ENCODE results near the gene MMRN1.

Gene MMRN1

DNA sequence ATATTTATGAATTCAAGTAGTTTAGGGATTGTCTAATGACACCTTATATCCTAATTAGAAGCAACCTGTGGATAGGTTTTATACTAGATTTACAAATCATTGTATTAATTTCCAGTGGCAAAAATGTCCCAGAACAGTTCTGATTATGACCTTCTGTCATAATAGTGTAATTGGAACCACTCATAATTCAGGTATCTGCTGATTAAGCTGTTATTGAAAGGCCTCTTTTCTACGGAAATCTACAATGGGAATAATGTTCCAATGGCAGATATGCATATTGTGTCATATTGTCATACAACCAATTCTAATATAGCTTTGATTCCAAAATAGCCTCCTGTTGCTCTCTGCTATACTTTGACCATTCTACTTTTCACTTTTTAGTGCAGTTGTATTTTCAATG is 19.0 kb downstream of the MMRN1 start:
- no peak for DNase-seq (ENCODE audit: low read depth in 2 of 2)

DNA sequence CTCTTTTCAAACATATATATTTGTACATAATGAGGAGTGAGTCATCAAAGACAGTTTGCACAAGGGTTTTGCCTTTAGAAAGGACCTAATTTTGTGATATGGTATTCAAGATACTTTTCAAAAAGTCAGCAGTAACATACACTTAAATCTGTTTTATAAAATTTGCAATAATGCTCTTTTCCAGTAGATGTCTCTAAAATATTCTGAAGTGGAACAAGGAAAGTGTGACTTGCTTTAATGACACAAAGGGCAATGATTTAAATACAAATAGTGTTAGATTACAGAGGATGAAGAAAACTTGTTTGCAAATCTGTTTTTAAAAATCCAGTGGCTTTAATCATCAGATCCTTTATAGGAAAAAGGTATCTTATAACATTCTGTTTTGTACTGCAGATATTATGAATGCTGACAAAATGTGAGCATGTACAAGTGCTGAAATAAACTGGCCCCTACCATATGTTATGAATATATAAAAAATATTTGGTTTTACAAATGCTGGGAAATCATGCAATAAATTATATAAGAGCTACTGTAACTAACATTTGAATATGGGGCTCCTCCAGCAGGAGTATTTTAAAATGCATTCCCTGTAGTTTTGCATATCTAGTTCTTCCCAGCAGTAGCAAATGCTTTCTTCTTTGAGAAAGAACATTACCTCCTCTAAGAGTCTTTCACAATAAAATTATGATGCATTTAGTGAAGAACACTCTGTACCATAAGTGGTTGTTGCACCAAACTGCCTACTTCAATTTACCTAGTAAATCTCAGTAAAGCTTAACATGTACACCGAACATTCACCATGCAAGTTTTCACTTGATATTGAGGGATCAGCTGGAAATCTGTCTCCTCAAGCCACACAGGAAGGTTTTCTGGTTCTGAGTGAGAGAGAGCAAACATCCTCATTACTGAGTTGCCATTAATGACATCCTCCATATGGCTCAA is 20.2 kb downstream of the MMRN1 start:
- DNase-seq (ENCODE audit: low read depth in 2 of 2): no peak

DNA sequence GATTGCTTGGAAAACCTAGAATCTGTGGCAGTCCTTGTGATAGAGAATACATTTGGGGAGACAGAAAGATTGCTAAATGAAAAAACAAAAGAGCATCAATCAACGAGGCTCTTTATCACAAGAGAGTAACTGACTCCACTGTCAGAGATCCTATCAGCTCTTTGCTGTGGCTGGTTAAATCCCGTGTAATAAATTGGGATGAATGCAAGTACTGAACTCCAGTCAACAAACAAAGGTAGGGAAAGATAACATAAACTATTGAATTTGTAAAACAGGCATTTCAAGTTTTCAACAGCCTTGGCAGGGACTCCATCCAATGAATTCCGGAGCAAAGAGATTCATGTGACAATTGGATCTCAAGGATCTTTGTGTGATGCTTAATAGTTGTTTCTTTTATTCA is 21.3 kb downstream of the MMRN1 start:
- no peak for DNase-seq (ENCODE audit: low read depth in 2 of 2)

DNA sequence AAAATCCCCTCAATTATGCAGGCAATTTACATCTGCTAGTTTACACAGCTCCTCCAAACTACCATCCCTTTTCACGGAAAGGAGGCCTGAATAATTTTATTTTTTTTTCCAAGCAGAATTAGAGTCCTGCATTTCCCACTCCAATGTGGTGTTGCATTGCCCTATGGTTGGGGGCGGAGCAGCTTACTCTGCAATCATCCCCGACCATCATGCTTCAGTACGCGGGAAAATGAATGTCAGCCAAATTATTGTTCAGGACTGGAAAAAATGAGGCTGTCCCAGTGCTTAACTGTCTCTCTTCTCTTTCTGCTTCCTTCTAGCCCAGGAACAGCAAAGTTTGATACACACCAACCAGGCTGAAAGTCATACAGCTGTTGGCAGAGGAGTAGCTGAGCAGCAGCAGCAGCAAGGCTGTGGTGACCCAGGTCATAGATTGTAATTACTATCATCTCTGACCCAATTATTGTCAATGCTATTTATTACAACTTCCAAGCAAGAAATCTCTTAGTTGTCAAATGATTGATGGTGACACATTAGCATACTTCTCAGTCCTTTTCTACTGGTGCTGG is 28.3 kb downstream of the MMRN1 start:
- DNase-seq (ENCODE audit: low read depth in 2 of 2): no peak

DNA sequence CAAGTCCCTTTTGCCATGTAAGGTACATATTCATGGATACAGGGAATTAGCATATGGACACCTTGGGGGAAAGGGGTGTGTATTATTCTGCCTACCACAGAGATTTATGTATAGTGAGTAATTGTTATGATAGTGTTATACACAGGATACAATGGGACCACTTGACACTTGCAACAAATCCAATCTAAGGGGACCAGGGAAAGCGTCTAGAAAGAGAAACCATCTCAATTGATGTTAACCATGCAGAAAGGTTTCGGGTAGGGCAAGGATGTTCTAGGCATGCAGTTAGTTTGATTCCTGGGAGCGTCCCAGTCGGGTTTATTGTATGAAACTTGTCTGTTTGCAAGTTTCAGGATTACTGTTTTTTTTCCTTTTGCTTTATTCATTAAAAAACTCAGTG is 34.2 kb downstream of the MMRN1 start:
- DNase-seq (ENCODE audit: low read depth in 2 of 2): no peak

DNA sequence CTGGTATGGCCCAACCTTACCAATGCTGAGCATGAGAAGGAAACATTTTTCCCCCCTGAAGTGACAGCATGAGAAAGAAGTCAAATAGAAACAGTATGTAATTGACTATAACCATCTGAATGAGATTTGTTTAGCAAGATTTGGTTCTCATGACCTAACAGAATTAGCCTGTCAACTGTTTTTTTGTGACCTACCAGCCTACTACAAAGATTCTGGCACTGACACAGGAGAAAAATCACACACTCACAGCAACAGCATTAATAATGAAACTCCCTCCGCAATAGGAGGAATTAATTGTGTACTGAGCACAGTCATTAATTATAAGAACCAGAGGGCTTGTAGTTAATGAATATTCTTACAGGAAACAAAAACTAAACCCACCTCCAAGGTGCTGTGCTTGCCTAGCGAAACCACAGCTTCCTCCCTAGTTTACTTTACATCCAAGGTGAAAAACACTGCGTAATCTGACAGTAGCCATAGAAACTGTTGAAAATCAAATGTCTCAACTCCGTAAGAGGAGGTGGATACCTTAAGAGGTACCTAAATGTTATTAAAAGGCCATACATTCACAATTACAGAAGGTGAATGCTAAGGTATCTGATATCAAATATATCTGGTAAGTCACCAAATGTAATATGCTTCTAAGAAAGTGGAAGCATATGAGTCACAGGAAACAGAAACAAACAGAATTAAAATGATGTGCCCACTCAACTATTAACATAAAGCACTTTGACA is 34.9 kb downstream of the MMRN1 start:
- no peak for DNase-seq (ENCODE audit: low read depth in 2 of 2)

DNA sequence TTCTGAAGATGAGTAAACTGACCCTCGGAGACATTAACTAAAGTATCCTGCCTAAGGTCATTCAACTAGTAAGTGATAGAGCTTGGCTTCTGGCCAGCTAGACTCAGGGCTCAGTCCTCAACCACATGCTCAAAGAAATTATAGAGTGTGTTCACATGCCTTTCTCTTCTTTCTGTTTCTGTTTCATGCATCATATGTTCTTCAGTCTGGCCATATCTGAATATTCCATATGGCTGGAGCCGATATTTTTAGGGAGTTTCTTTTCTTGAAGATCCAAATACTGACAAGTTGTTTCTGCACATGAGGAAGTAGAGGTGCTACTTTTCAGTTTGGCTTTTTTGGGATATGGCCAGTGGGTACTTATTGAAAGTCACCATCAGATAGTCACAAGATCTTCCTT is 44.9 kb downstream of the MMRN1 start:
- DNase-seq (ENCODE audit: low read depth in 2 of 2): no peak

DNA sequence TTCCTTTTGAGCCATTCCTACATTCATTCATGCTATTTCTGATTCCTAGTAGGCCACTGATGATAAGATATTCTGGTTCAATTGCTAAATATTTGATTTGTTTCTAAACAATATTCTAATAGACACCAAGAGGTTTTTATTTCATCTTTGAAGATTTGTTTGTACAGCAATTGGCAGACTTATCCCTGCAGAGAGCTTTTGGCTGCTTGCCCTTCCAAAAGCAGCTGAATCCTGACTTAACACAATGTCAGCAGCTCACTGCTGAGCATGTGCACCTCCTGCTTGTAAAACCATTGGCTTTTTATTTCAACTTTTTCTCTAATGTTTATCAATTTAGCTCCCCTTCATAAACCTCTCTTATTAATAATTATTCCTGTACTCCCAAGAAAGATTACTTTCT is 45.3 kb downstream of the MMRN1 start:
- DNase-seq (ENCODE audit: low read depth in 2 of 2): no peak

DNA sequence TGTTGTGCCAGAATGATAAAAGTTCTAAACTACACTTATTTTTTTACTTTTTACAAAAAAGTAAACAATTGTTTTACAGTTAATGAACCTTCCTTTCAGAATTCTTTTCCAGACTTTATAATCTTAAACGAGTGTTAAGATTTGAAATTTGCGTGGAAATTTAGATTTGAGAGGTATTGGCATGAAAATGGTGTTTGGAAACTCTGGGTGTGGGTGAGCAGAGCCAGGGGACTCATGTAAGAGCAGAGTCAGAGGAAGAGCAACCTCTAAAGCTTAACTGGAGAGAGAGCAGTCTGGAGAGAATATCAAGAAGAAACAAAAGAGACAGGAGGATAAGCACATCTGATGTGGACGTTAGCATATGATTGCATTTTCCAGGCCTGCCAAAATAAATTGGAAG is 48.2 kb downstream of the MMRN1 start:
- no peak for DNase-seq (ENCODE audit: low read depth in 2 of 2)

DNA sequence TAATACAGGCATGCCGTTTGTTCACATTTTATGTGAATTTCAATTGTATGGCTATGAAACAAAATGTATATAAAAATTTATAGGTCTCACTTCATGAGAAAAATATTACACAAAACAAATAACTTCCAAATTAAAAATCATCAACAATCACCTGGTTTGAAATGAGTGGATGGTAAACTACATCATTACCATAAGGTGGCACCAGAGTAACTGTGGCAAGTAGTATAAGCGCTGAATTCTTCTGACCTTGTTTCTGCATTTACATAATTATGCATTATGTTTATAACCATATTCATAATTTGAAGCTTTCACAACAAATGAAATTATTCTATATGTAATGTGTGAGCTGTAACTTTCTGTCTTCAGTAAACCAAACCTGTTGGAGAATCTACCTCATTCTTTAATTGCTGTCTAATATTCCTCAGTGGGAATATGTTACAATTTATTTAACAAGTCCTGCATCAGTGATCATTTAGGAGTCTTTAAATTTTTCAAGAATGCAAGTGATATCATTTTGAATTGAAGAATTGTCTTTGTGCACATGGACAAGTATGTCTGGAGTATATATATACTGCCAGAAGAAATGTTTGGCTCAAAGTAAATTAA is 55.2 kb downstream of the MMRN1 start:
- DNase-seq (ENCODE audit: low read depth in 2 of 2): no peak

DNA sequence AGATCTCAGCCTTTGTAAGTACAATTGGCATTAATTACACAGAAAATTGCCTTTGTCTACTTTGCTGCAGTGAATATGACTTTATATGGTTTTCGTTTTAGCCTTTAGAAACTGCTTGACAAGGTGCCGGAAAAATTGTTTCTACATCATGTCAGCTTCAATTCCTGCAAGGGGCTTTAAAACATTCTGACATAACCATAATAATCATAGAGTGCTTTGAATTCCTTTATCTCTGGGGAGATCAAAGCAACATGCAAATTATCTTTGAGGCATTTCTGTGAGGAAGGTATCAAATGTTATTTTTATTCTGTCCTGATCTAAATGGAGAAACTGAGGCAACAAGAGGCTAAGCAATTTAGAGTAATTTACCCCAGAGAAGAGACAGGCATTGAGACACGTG is 57.8 kb downstream of the MMRN1 start:
- no peak for DNase-seq (ENCODE audit: low read depth in 2 of 2)

DNA sequence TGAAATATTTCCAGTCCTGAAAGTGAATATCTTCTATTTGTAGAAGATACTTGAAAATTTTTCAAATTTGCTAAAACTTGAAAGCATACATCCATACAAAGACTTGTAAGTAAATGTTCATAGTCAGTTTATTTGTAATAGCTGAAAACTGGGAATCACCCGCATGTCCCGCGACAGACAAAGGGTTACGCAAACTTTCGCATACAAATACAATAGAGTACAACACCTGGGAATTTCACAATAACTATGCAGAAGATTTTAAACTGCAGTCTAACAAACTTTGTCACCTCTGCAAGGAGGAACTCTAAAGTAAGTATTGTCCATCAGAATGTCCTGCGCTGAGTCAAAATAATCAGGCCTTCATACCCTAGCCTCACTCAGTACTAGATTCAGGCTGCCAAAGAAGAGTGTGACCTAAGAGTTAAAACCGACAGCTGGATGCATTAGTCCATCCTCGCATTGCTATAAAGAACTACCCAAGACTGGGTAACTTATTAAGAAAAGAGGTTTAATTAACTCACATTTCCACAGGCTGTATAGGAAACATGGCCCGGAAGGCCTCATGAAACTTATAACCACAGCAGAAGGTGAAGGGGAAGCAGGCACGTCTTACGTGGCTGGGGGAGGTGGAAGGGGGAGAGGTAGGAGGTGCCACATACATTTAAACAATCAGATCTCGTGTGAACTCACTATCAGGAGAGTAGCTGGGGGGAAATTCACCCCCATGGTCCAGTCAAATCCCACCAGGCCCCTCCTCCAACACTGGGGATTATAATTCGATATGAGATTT is 60.4 kb downstream of the MMRN1 start:
- no peak for DNase-seq (ENCODE audit: low read depth in 2 of 2)

DNA sequence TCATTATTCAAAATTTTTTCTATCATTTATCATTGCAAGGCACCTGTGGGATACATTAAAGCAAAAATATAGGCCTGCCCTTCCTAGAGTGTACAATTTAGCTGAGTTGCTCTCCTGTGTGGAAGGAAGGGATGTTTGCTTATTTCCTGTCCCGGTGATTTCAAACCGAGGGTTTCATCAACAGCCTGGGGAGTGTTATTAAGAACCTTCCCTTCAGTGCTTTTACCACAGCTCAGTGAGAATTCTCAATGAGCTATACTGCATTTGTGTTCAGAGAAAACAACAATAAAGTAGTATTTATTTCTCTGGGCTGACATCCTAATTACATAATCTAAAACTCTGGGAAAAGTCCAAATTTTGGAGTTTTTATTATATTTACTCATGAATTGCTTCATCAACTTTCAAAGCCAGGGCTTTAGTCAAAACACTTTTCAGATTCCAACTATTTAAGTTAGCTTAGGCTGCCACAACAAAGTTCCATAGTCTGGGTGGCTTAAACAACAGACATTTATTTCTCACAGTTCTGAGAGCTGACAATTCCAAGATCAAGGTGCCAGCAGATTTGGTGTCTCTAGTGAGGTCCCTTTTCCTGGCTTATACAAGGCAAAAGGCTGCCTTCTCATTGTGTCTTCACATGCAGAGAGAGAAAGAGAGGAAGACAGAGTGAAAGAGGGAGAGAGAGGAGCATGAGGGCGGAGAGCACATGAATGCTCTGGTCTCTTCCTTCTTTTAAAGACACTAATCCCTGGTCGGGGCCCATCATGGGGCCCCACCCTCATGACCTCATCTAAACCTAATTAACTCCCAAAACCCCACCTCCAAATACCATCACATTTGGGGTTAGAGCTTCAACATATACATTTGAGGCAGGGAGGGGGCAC is 62.6 kb downstream of the MMRN1 start:
- no peak for DNase-seq (ENCODE audit: low read depth in 2 of 2)

DNA sequence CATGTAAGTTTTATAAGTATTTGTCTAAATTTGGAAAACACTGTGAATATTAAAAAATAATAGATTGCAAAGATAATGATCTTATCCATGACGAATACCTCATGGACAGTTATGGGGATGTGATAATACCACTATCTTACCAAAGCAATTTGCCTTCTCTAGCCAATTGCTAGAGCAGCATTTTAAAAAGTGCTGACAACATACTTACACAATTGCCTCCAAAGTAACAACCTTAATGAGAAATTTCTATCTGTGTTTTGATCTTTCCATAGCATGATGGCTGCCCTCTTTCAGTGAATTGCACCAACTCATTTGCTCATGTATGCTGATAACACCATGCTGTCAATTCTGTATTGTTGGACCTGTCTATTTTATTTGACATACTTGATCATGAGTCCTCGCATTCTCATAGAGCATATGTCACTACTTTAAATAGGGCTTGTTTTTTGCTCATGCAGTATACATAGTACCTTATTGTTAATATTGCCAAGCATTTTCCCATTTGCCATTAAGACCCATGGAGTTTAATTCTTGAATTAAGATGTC is 87.2 kb downstream of the MMRN1 start:
- no peak for DNase-seq (ENCODE audit: low read depth in 2 of 2)

DNA sequence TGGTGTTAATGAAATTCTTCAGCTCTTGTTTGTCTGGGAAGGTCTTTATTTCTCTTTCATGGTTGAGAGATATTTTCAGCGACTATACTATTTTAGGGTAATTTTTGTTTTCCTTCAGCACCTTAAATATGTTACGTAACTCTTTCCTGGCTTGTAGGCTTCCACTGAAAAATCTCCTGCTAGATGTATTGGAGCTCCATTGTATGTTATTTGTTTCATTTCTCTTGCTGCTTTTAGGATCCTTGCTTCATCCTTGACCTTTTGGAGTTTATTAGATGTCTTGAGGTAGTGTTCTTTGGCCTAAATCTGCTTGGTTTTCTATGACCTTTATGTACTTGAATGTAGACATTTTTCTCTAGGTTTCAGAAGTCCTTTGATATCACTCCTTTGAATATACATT is 93.6 kb downstream of the MMRN1 start:
- DNase-seq (ENCODE audit: low read depth in 2 of 2): no peak

DNA sequence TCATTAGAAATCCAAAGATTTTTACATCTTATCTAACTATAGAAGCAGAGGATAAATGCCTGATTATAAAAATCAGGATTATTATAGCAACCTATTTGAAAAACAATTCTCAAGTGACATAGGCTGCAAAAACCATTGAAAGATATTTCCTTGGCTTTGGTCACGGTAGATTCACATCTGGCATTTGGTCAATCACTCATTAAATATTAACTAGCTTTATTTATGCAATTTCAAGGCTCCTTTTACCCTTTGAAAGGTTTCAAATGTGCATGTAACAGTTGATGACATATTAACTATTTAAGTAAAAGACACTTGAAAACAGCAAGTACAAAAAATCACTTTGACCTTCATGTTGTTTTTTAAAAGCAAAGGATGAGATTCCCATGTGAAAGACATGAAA is 98.1 kb downstream of the MMRN1 start:
- DNase-seq (ENCODE audit: low read depth in 2 of 2): no peak

DNA sequence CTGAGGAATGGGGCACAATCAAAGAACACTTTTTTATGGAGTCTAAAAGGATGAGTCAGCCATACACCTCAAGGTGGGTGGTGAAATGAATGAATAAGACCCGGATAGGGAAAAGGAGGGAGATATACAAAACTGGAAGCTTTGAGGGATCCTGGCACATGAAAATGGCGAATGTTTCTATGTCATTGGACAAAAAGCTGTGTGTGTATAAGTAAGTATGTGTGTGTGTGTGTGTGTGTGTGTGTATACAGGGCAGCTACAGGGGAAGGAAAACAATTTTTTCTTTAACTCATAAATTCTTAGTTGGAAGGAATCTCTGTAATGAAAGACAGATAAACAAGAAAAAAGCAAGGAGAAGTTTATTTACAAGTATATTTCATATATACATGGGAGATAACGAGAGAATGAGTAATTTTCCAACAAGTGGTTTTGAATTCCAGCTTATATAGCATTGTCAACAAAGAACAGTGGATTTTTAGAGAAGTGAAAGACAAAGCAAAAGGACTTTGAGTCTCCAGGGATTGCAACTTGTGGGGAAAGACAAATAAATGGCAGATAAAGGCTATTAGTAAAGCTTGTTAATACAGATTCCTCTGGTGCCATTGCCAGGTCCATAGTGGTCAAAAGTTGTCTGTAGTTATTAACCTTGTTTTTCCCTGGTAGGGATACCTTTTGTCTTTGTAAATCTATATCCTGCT is 99.7 kb downstream of the MMRN1 start:
- DNase-seq (ENCODE audit: low read depth in 2 of 2): no peak

DNA sequence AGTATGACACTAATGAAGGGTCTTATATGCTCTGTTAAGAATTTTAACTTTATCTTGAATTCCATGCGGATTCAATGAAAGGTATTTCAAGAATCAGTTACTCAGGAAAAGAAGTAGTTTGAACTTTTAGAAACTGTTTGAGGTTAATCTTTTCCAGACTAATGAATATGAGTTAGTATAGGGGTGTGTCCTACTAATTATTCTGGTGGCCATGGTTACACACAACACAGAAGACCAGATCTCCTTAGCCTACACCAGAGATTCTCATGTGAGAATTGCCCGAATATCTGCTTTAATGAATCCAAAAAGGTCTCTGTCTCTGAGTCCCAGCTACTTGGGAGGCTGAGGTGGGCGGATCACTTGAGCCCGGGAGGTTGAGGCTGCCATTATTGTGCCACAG is 100.4 kb downstream of the MMRN1 start:
- no peak for DNase-seq (ENCODE audit: low read depth in 2 of 2)

DNA sequence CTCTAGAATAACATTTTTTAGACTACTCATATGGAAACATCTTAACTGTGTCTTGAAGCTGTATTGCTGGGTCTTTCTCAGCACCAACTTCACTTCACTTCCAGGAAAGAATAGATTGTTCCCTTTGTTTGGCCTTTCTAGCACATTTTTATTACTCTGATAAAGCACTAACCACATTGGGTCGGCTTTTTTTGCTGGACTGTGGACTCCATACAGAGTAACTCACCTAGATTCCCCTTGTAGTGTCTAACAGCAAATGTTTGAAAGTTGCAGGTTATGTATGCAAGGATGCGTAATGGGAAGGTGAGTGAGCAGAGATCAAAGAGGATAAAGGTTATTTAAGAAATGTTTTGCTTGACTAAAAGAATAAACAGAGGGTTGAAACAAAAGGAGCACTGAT is 101.2 kb downstream of the MMRN1 start:
- no peak for DNase-seq (ENCODE audit: low read depth in 2 of 2)

Measured in fibroblast of skin of left quadriceps (primary cell).